Measurements from ENCODE around the gene SYDE2. TPM values are rescaled to one million over a fixed set of nuclear protein-coding genes. Genes with fewer than 3 reads are reported as not detected.

The SYDE2 gene
- total RNA-seq, 1 donor from 2014 or later = 2.9 TPM

- H3K4me3 ChIP-seq (ENCODE audit: low read depth, low read length) = no peak overlapping the region
- TF ChIP-seq CTCF (conservative IDR thresholded peaks at IDR 0.05; ENCODE audit: low read depth, low read length) = no peak
- no peak for DNase-seq (ENCODE audit: low read depth)
These were observed 76.7 kb downstream of the SYDE2 start for GRCh38 chr1:85124091-85124490.

GRCh38 chr1:85122169-85122568 lies 78.6 kb downstream of the SYDE2 start:
- no peak for TF ChIP-seq CTCF (conservative IDR thresholded peaks at IDR 0.05; ENCODE audit: low read depth, low read length)
- DNase-seq (ENCODE audit: low read depth) = no peak
- no peak overlapping the region for H3K4me3 ChIP-seq (ENCODE audit: low read depth, low read length)

- DNase-seq (ENCODE audit: low read depth) = no peak
- H3K4me3 ChIP-seq (ENCODE audit: low read depth, low read length) = no peak overlapping the region
- no peak for TF ChIP-seq CTCF (conservative IDR thresholded peaks at IDR 0.05; ENCODE audit: low read depth, low read length)
These were observed 79.1 kb downstream of the SYDE2 start for GRCh38 chr1:85121744-85122143.

- TF ChIP-seq CTCF (conservative IDR thresholded peaks at IDR 0.05; ENCODE audit: low read depth, low read length) = no peak
- no peak for DNase-seq (ENCODE audit: low read depth)
- H3K4me3 ChIP-seq (ENCODE audit: low read depth, low read length) = no peak overlapping the region
These were observed 82.1 kb downstream of the SYDE2 start for GRCh38 chr1:85118751-85119150.

GRCh38 chr1:85116856-85117255 lies 84.0 kb downstream of the SYDE2 start:
- H3K4me3 ChIP-seq (ENCODE audit: low read depth, low read length) = no peak overlapping the region
- DNase-seq (ENCODE audit: low read depth) = no peak
- no peak for TF ChIP-seq CTCF (conservative IDR thresholded peaks at IDR 0.05; ENCODE audit: low read depth, low read length)

- no peak overlapping the region for H3K4me3 ChIP-seq (ENCODE audit: low read depth, low read length)
- TF ChIP-seq CTCF (conservative IDR thresholded peaks at IDR 0.05; ENCODE audit: low read depth, low read length) = no peak
- no peak for DNase-seq (ENCODE audit: low read depth)
These were observed 84.9 kb downstream of the SYDE2 start for GRCh38 chr1:85115933-85116332.

GRCh38 chr1:85111695-85112094 lies 89.1 kb downstream of the SYDE2 start:
- DNase-seq (ENCODE audit: low read depth) = no peak
- no peak overlapping the region for H3K4me3 ChIP-seq (ENCODE audit: low read depth, low read length)
- no peak for TF ChIP-seq CTCF (conservative IDR thresholded peaks at IDR 0.05; ENCODE audit: low read depth, low read length)

Measured in epithelial cell of proximal tubule (primary cell).